GM12878 (cell line): Measurements from ENCODE around the gene TRMT1. TPM values are rescaled to one million over a fixed set of nuclear protein-coding genes. Genes with fewer than 3 reads are reported as not detected.

Experiments
- ATAC-seq: fragments of 200-7000 bp; cut with Tn5 transposase; 3 replicates; pipeline ENCODE4 v1.9.1; 2020; ENCODE audit warnings: mild to moderate bottlenecking, moderate library complexity
- BruUV-seq: library from RNA; stranded (reverse); fragments of 400-500 nt; replicated peaks from 2 replicates; lab custom pipeline; 2021; lab: Mats Ljungman, UMichigan
- CTCF ChIA-PET: fragments of 300-600 bp; sonication (Branson Sonifier 250); formaldehyde crosslinking; extraction: SDS; loops from one replicate; lab custom pipeline; 2021; ENCODE audit warnings: inconsistent platforms; lab: Yijun Ruan, JAX
- POLR2A ChIA-PET: fragments of 350-600 bp; formaldehyde crosslinking; extraction: SDS; loops from one replicate; lab custom pipeline; 2021; ENCODE audit warnings: inconsistent platforms; lab: Charles Lee
- RAD21 ChIA-PET: fragments of 300-600 bp; sonication (Branson Sonifier 250); formaldehyde crosslinking; loops from one replicate; lab custom pipeline; 2023; ENCODE audit warnings: antibody characterized with exemption; ENCODE audit not compliant: unreplicated experiment; lab: Charles Lee
- SMC1A ChIA-PET: fragments of 300-600 bp; sonication (Branson Sonifier 250); formaldehyde crosslinking; loops from one replicate; lab custom pipeline; 2023; ENCODE audit not compliant: unreplicated experiment, uncharacterized antibody; lab: Charles Lee
- DNase-seq: peaks from one replicate; pipeline ENCODE4 v3.0.0-alpha.2; 2011; ENCODE audit warnings: low read depth, low spot score
- FAIRE-seq: peaks from 3 replicates; lab custom pipeline; 2011; peaks lifted over from hg19 to GRCh38; lab: Jason Lieb, UNC
- H2AFZ ChIP-seq: 2 replicates; pipeline ENCODE4 v1.6.0; 2011; ENCODE audit warnings: low read depth, low read length, control low read depth; ENCODE audit not compliant: control insufficient read depth
- H3K27ac ChIP-seq: 2 replicates; pipeline ENCODE4 v1.5.1; 2011; ENCODE audit warnings: control low read depth; ENCODE audit not compliant: control insufficient read depth, insufficient read depth
- H3K27me3 ChIP-seq, 2 experiments: replicated peaks in 1 of 2; 2 replicates each; pipeline versions ENCODE4 v1.6.0 to v1.6.1; 2011; ENCODE audit warnings: low read length in 1 of 2; ENCODE audit not compliant: control insufficient read depth in 2 of 2, insufficient read depth in 2 of 2
- H3K36me3 ChIP-seq, 2 experiments: 2 replicates each; pipeline ENCODE4 v1.5.1; 2011; ENCODE audit warnings: low read length in 1 of 2; ENCODE audit not compliant: control insufficient read depth in 2 of 2, insufficient read depth in 2 of 2
- H3K4me1 ChIP-seq: 2 replicates; pipeline ENCODE4 v1.6.1; 2011; ENCODE audit warnings: mild to moderate bottlenecking, low read length, moderate library complexity, mixed read lengths; ENCODE audit not compliant: control insufficient read depth, insufficient read depth
- H3K4me2 ChIP-seq: 2 replicates; pipeline ENCODE4 v1.6.0; 2011; ENCODE audit warnings: control low read depth; ENCODE audit not compliant: control insufficient read depth, insufficient read depth
- H3K4me3 ChIP-seq: fragments of 200-600 bp; sonication (generic); 2 replicates; pipeline ENCODE4 v1.5.1; 2016
- H3K79me2 ChIP-seq: 2 replicates; pipeline ENCODE4 v1.6.0; 2011; ENCODE audit warnings: low read length; ENCODE audit not compliant: control insufficient read depth, insufficient read depth
- H3K9ac ChIP-seq: 2 replicates; pipeline ENCODE4 v1.8.0; 2011; ENCODE audit warnings: low read length, control low read depth, mixed read lengths; ENCODE audit not compliant: control insufficient read depth, insufficient read depth
- H3K9me3 ChIP-seq: replicated peaks from 3 replicates; pipeline ENCODE4 v1.5.1; 2011; ENCODE audit warnings: mild to moderate bottlenecking, low read length; ENCODE audit not compliant: control insufficient read depth, insufficient read depth
- H4K20me1 ChIP-seq: 2 replicates; pipeline ENCODE4 v1.6.0; 2011; ENCODE audit not compliant: control insufficient read depth, insufficient read depth
- BHLHE40 ChIP-seq, 2 experiments: fragments of 450-650 bp in 1 of 2; IDR thresholded peaks; 2 replicates each; pipeline ENCODE4 v1.6.1; 2011 to 2017; ENCODE audit warnings: low read depth in 2 of 2, borderline replicate concordance in 1 of 2, improper control_type of control experiment in 1 of 2, low read length in 1 of 2, mild to moderate bottlenecking in 1 of 2
- CTCF ChIP-seq, 3 experiments: IDR thresholded peaks in 2 of 3; conservative IDR thresholded peaks in 1 of 3; 2 replicates each; pipeline ENCODE4 v1.5.1; 2011; ENCODE audit warnings: low read depth in 3 of 3, low read length in 3 of 3, mild to moderate bottlenecking in 3 of 3, control low read depth in 2 of 3, moderate library complexity in 2 of 3, inconsistent platforms in 1 of 3, mixed read lengths in 1 of 3; ENCODE audit not compliant: control insufficient read depth in 2 of 3, insufficient read depth in 1 of 3; ENCODE audit errors: extremely low read depth in 1 of 3
- GATAD2B ChIP-seq: fragments of 450-650 bp; conservative IDR thresholded peaks from 2 replicates; pipeline ENCODE4 v1.6.1; 2017; ENCODE audit warnings: low read depth, mild to moderate bottlenecking, moderate library complexity
- IKZF1 ChIP-seq: fragments of 450-650 bp; conservative IDR thresholded peaks from 2 replicates; pipeline ENCODE4 v1.6.1; 2017; ENCODE audit warnings: antibody characterized with exemption, mild to moderate bottlenecking
- KDM1A ChIP-seq: fragments of 200-600 bp; sonication (generic); IDR thresholded peaks from 2 replicates; pipeline ENCODE4 v1.6.1; 2016; ENCODE audit warnings: borderline replicate concordance
- RAD21 ChIP-seq: IDR thresholded peaks from 2 replicates; pipeline ENCODE4 v1.6.1; 2011; ENCODE audit warnings: mild to moderate bottlenecking, low read depth, low read length, moderate library complexity; ENCODE audit not compliant: insufficient read depth
- RB1 ChIP-seq: fragments of 450-650 bp; formaldehyde crosslinking; IDR thresholded peaks from 2 replicates; pipeline ENCODE4 v1.6.1; 2017; ENCODE audit warnings: mild to moderate bottlenecking, borderline replicate concordance
- SMARCA5 ChIP-seq: fragments of 450-650 bp; IDR thresholded peaks from 2 replicates; pipeline ENCODE4 v1.6.1; 2017; ENCODE audit warnings: mild to moderate bottlenecking
- SMC3 ChIP-seq: IDR thresholded peaks from 2 replicates; pipeline ENCODE4 v1.6.1; 2011; ENCODE audit warnings: low read length, improper control_type of control experiment, borderline replicate concordance
- SPI1 ChIP-seq: IDR thresholded peaks from 2 replicates; pipeline ENCODE4 v1.6.1; 2011; ENCODE audit warnings: low read depth, mild to moderate bottlenecking, low read length, moderate library complexity, borderline replicate concordance; ENCODE audit not compliant: insufficient read depth
- YY1 ChIP-seq: IDR thresholded peaks from 2 replicates; pipeline ENCODE4 v1.6.1; 2011; ENCODE audit warnings: low read depth, mild to moderate bottlenecking, low read length
- ZNF592 ChIP-seq: fragments of 450-650 bp; IDR thresholded peaks from 2 replicates; pipeline ENCODE4 v1.6.1; 2017; ENCODE audit warnings: mild to moderate bottlenecking, moderate library complexity
- WGBS: methylation state at CpG from one replicate; pipeline ENCODE4 v1.1.6; 2016; ENCODE audit warnings: low lambda C conversion rate; ENCODE audit not compliant: insufficient replicate concordance, insufficient coverage; ENCODE audit errors: missing lambda C conversion rate; 5-methylcytosine and 5-hydroxymethylcytosine counted together
- in situ Hi-C: fragments of 300-500 bp; cut with MboI; formaldehyde crosslinking; loops from 9 replicates; pipeline ENCODE4 v1.14.3; 2018; ENCODE audit warnings: mixed read lengths
- intact Hi-C: fragments of 100-400 bp; cut with micrococcal nuclease; formaldehyde crosslinking; loops from one replicate; pipeline ENCODE4 v1.14.2; 2022; ENCODE audit not compliant: unreplicated experiment
- polyA plus RNA-seq, 11 experiments: library from polyadenylated mRNA; depleted of rRNA in 4 of 11; unstranded in 6 of 11; stranded (reverse) in 5 of 11; fragments of >200 nt; fragmentation: Nextera tagmentation in 4 of 11; fragmentation: Illumina TruSeq in 1 of 11; extraction: Ambion mirVana in 4 of 11; extraction: Trizol in 1 of 11; gene quantifications; 1 replicate in 1 of 11; 2 replicates in 10 of 11; pipeline versions ENCODE4 v1.2.1 to v1.2.3, GENCODE V29; 2011 to 2016; ENCODE audit warnings: inconsistent platforms in 2 of 11, missing spikeins in 2 of 11, low read depth in 1 of 11
- total RNA-seq, 4 experiments: library from RNA; depleted of rRNA in 3 of 4; stranded (reverse); fragments of >200 nt in 3 of 4; fragmentation: Illumina TruSeq in 1 of 4; extraction: Trizol in 1 of 4; gene quantifications; 2 replicates each; pipeline versions ENCODE4 v1.2.1 to v1.2.3, GENCODE V29; 2013 to 2021
- TF ChIP-seq, protein P1 (sequence below): IDR thresholded peaks from 2 replicates; pipeline ENCODE4 v1.6.1; 2011; ENCODE audit warnings: borderline replicate concordance, low read depth, mild to moderate bottlenecking, moderate library complexity, mixed read lengths, low read length; ENCODE audit not compliant: insufficient read depth; ENCODE audit errors: extremely low read length

Gene TRMT1
- total and polyA plus RNA-seq, 10 of the 15 experiments (the other 5 are each of a cell fraction or from before 2014, with no cell fraction given) = 3.4 to 68.8 (median 34.8) TPM

GRCh38 chr19:13060964-13061927 lies 55.3 kb downstream of the TRMT1 start:
- H3K4me1 ChIP-seq = no peaks in the 10 kb centered on the region
- H2AFZ ChIP-seq = no peak overlapping the region; the same call in 1 of the 2 replicates
- ChIA-PET RAD21 (interaction anchor here (1.2 to 4.6 kb wide), 12 partner anchors 9 to 170 kb away, joined by 3 to 49 read pairs (median 8); partner anchors contain the start of gene GCDH), SMC1A (interaction anchor here (0.7 to 3.5 kb wide), 10 partner anchors 10 to 96 kb away, joined by 3 to 45 read pairs (median 8); partner anchors contain the start of gene NACC1), CTCF (interaction anchor here (0.7 to 10.9 kb wide), 34 partner anchors 9 to 314 kb away, joined by 3 to 247 read pairs (median 5); partner anchors contain the start of genes DAND5 and GCDH), POLR2A (interaction anchor here (1.2 to 1.7 kb wide), 2 partner anchors 27 to 33 kb away, joined by 3 to 4 read pairs; no protein-coding TSS in a partner anchor)
- DNase-seq = peak; percentile 11
- in situ Hi-C loops = no loop called here
- intact Hi-C loops = loop anchor here (2.0 kb wide), 1 partner anchor 82 kb away; no protein-coding TSS in a partner anchor
- no peak overlapping the region for H3K9ac ChIP-seq
- peak; percentile 95 for FAIRE-seq
- no peaks in the 10 kb centered on the region for H3K9me3 ChIP-seq
- no peaks in the 10 kb centered on the region for H4K20me1 ChIP-seq
- H3K4me2 ChIP-seq = peak overlapping the region; percentile 49
- BruUV-seq = no TSS peak
- peak; percentile 99 for ATAC-seq
- H3K27ac ChIP-seq = no peak overlapping the region
- 2% methylated on average over 38 of the region's 40 CpGs for WGBS
- peak overlapping the region; percentile 34; the same call in 1 of the 2 replicates for H3K4me3 ChIP-seq
- no peaks in the 10 kb centered on the region for H3K79me2 ChIP-seq
- peaks cover 9 to 11% of the 10 kb centered on the region in 2 experiments for H3K27me3 ChIP-seq
- no peaks in the 10 kb centered on the region for H3K36me3 ChIP-seq
- TF ChIP-seq ZNF592 = peak; percentile 34; the same call in 1 of the 2 replicates
- peak; percentile 37; the same call in 1 of the 2 replicates for TF ChIP-seq IKZF1
- peak; percentile 75; the same call in 1 of the 2 replicates for TF ChIP-seq YY1
- peak; percentile 94 to 97 (median 96); a peak in 5 of 6 replicates for TF ChIP-seq CTCF (IDR thresholded peaks at IDR 0.05 in 2 of 3, conservative IDR thresholded peaks at IDR 0.05 in 1 of 3; ENCODE audit: control insufficient read depth in 2 of 3, extremely low read depth in 1 of 3, insufficient read depth in 1 of 3, low read depth in 3 of 3, low read length in 3 of 3)
- TF ChIP-seq KDM1A = no peak
- TF ChIP-seq SMARCA5 = peak; percentile 33; the same call in 1 of the 2 replicates
- TF ChIP-seq BHLHE40 (IDR thresholded peaks at IDR 0.05; ENCODE audit: borderline replicate concordance in 1 of 2, low read depth in 2 of 2, low read length in 1 of 2) = 0 out of 4 replicates have a peak, but pooled peaks of 1 of the 2 experiments have one; percentile 26
- TF ChIP-seq RB1 = 0 out of 2 replicates have a peak, but pooled peaks have one; percentile 31
- TF ChIP-seq SPI1 = no peak
- peak; percentile 80 for TF ChIP-seq RAD21
- peak; percentile 84 for TF ChIP-seq SMC3
- 0 out of 2 replicates have a peak, but pooled peaks have one; percentile 28 for TF ChIP-seq GATAD2B
- TF ChIP-seq, protein P1, sequence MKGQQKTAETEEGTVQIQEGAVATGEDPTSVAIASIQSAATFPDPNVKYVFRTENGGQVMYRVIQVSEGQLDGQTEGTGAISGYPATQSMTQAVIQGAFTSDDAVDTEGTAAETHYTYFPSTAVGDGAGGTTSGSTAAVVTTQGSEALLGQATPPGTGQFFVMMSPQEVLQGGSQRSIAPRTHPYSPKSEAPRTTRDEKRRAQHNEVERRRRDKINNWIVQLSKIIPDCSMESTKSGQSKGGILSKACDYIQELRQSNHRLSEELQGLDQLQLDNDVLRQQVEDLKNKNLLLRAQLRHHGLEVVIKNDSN = peak; percentile 14
